ENCODE measurements around the gene GVQW3. TPM values are rescaled to one million over a fixed set of nuclear protein-coding genes. Genes with fewer than 3 reads are reported as not detected.

The GVQW3 gene
- total RNA-seq, 1 donor from 2014 or later, result 3.9 TPM

- Mint-ChIP-seq H3K36me3 (ENCODE audit: low read depth) (no peaks in the 10 kb centered on the region), H3K27me3 (ENCODE audit: low read depth) (no peaks in the 10 kb centered on the region), H3K4me1 (ENCODE audit: low read depth) (peaks cover 5% of the 10 kb centered on the region), H3K4me3 (ENCODE audit: unreplicated experiment) (no peak overlapping the region), H3K27ac (ENCODE audit: unreplicated experiment) (no peak overlapping the region), H3K9me3 (ENCODE audit: low read depth) (peaks cover 5% of the 10 kb centered on the region)
- no peak for TF ChIP-seq CTCF (IDR thresholded peaks at IDR 0.05)
- DNase-seq (ENCODE audit: low spot score), result peak; percentile 8
These were observed 43.7 kb upstream of the GVQW3 start for GRCh38 chr11:76337469-76337868.

GRCh38 chr11:76337923-76338322, 43.2 kb upstream of the GVQW3 start:
- no peak overlapping the region for H3K27ac Mint-ChIP-seq (ENCODE audit: unreplicated experiment)
- no peaks in the 10 kb centered on the region for H3K36me3 Mint-ChIP-seq (ENCODE audit: low read depth)
- H3K4me3 Mint-ChIP-seq (ENCODE audit: unreplicated experiment), result no peak overlapping the region
- peaks cover 5% of the 10 kb centered on the region for H3K4me1 Mint-ChIP-seq (ENCODE audit: low read depth)
- no peak for TF ChIP-seq CTCF (IDR thresholded peaks at IDR 0.05)
- no peaks in the 10 kb centered on the region for H3K27me3 Mint-ChIP-seq (ENCODE audit: low read depth)
- DNase-seq (ENCODE audit: low spot score), result peak; percentile 24
- peaks cover 5% of the 10 kb centered on the region for H3K9me3 Mint-ChIP-seq (ENCODE audit: low read depth)

GRCh38 chr11:76339221-76339620, 41.9 kb upstream of the GVQW3 start:
- H3K27ac Mint-ChIP-seq (ENCODE audit: unreplicated experiment), result peak overlapping the region; percentile 57
- H3K4me1 Mint-ChIP-seq (ENCODE audit: low read depth), result peaks cover 5% of the 10 kb centered on the region
- H3K36me3 Mint-ChIP-seq (ENCODE audit: low read depth), result no peaks in the 10 kb centered on the region
- no peak for TF ChIP-seq CTCF (IDR thresholded peaks at IDR 0.05)
- H3K27me3 Mint-ChIP-seq (ENCODE audit: low read depth), result no peaks in the 10 kb centered on the region
- no peak for DNase-seq (ENCODE audit: low spot score)
- peaks cover 5% of the 10 kb centered on the region for H3K9me3 Mint-ChIP-seq (ENCODE audit: low read depth)
- H3K4me3 Mint-ChIP-seq (ENCODE audit: unreplicated experiment), result no peak overlapping the region

- Mint-ChIP-seq H3K4me3 (ENCODE audit: unreplicated experiment) (no peak overlapping the region), H3K4me1 (ENCODE audit: low read depth) (no peaks in the 10 kb centered on the region), H3K9me3 (ENCODE audit: low read depth) (no peaks in the 10 kb centered on the region), H3K27me3 (ENCODE audit: low read depth) (no peaks in the 10 kb centered on the region), H3K36me3 (ENCODE audit: low read depth) (peaks cover 19% of the 10 kb centered on the region), H3K27ac (ENCODE audit: unreplicated experiment) (no peak overlapping the region)
- no peak for DNase-seq (ENCODE audit: low spot score)
- no peak for TF ChIP-seq CTCF (IDR thresholded peaks at IDR 0.05)
These were observed 33.7 kb upstream of the GVQW3 start for GRCh38 chr11:76347466-76347865.

GRCh38 chr11:76348348-76348747, 32.8 kb upstream of the GVQW3 start:
- no peak for TF ChIP-seq CTCF (IDR thresholded peaks at IDR 0.05)

More at GRCh38 chr11:76348348-76348747, 32.8 kb upstream of the GVQW3 start:
- Mint-ChIP-seq H3K27me3 (ENCODE audit: low read depth) (no peaks in the 10 kb centered on the region), H3K27ac (ENCODE audit: unreplicated experiment) (no peak overlapping the region), H3K4me3 (ENCODE audit: unreplicated experiment) (no peak overlapping the region), H3K4me1 (ENCODE audit: low read depth) (no peaks in the 10 kb centered on the region), H3K36me3 (ENCODE audit: low read depth) (peaks cover 26% of the 10 kb centered on the region), H3K9me3 (ENCODE audit: low read depth) (no peaks in the 10 kb centered on the region)
- no peak for DNase-seq (ENCODE audit: low spot score)
